ENCODE measurements around the gene VCL.
A peak's percentile ranks its signal among the peaks of the same experiment; 100 is the strongest.
"Not testable (repeated sequence)": the region's sequence is repeated elsewhere in the genome, so short reads cannot be mapped to it uniquely, and the experiment has no call there.

Gene VCL

GRCh38 chr10:73964743-73965142, 33.2 kb upstream of the VCL start:
- Histone ChIP-seq H3K27me3 (ENCODE audit: control insufficient read depth in 1 of 2, insufficient read depth in 2 of 2, low read length in 2 of 2) (no peaks in the 10 kb centered on the region), H3K4me3 (ENCODE audit: low read depth in 1 of 2, low read length in 2 of 2) (no peak overlapping the region), H3K9ac (ENCODE audit: low read length) (no peak overlapping the region), H3K4me1 (ENCODE audit: insufficient read depth, low read length) (peaks cover 43% of the 10 kb centered on the region), H3K27ac (ENCODE audit: low read depth, low read length) (peak overlapping the region; percentile 14), H3K9me3 (ENCODE audit: low read length) (no peaks in the 10 kb centered on the region), H3K36me3 (ENCODE audit: insufficient read depth, low read length) (no peaks in the 10 kb centered on the region)

- Histone ChIP-seq H3K9ac (ENCODE audit: low read length) (peak overlapping the region; percentile 41), H3K27ac (ENCODE audit: low read depth, low read length) (peak overlapping the region; percentile 95), H3K4me3 (ENCODE audit: low read depth in 1 of 2, low read length in 2 of 2) (peak overlapping the region in 1 of 2 donors; percentile 28), H3K4me1 (ENCODE audit: insufficient read depth, low read length) (peaks cover 43% of the 10 kb centered on the region)
- H3K9me3 ChIP-seq (ENCODE audit: low read length); H3K27me3 ChIP-seq (ENCODE audit: control insufficient read depth in 1 of 2, insufficient read depth in 2 of 2, low read length in 2 of 2); H3K36me3 ChIP-seq (ENCODE audit: insufficient read depth, low read length): not testable (repeated sequence)
These were observed 32.5 kb upstream of the VCL start for GRCh38 chr10:73965267-73965889.

- H3K4me3 ChIP-seq (ENCODE audit: low read depth in 1 of 2, low read length in 2 of 2), result peak overlapping the region in 1 of 2 donors; percentile 28
- H3K9me3 ChIP-seq (ENCODE audit: low read length), result no peaks in the 10 kb centered on the region
- no peaks in the 10 kb centered on the region for H3K36me3 ChIP-seq (ENCODE audit: insufficient read depth, low read length)
- no peaks in the 10 kb centered on the region for H3K27me3 ChIP-seq (ENCODE audit: control insufficient read depth in 1 of 2, insufficient read depth in 2 of 2, low read length in 2 of 2)
- peak overlapping the region; percentile 41 for H3K9ac ChIP-seq (ENCODE audit: low read length)
- H3K4me1 ChIP-seq (ENCODE audit: insufficient read depth, low read length), result peaks cover 43% of the 10 kb centered on the region
- H3K27ac ChIP-seq (ENCODE audit: low read depth, low read length), result peak overlapping the region; percentile 95
These were observed 31.8 kb upstream of the VCL start for GRCh38 chr10:73965890-73966768.

GRCh38 chr10:73967022-73967429, 30.9 kb upstream of the VCL start:
- H3K27me3 ChIP-seq (ENCODE audit: control insufficient read depth in 1 of 2, insufficient read depth in 2 of 2, low read length in 2 of 2), result no peaks in the 10 kb centered on the region
- H3K9ac ChIP-seq (ENCODE audit: low read length), result peak overlapping the region; percentile 41
- no peaks in the 10 kb centered on the region for H3K9me3 ChIP-seq (ENCODE audit: low read length)
- peak overlapping the region in 1 of 2 donors; percentile 28 for H3K4me3 ChIP-seq (ENCODE audit: low read depth in 1 of 2, low read length in 2 of 2)
- no peaks in the 10 kb centered on the region for H3K36me3 ChIP-seq (ENCODE audit: insufficient read depth, low read length)
- peaks cover 43% of the 10 kb centered on the region for H3K4me1 ChIP-seq (ENCODE audit: insufficient read depth, low read length)
- peak overlapping the region; percentile 95 for H3K27ac ChIP-seq (ENCODE audit: low read depth, low read length)

GRCh38 chr10:73967544-73967943, 30.4 kb upstream of the VCL start:
- H3K36me3 ChIP-seq (ENCODE audit: insufficient read depth, low read length), result no peaks in the 10 kb centered on the region
- H3K9me3 ChIP-seq (ENCODE audit: low read length), result no peaks in the 10 kb centered on the region
- H3K27ac ChIP-seq (ENCODE audit: low read depth, low read length), result peak overlapping the region; percentile 95
- H3K4me3 ChIP-seq (ENCODE audit: low read depth in 1 of 2, low read length in 2 of 2), result no peak overlapping the region
- no peak overlapping the region for H3K9ac ChIP-seq (ENCODE audit: low read length)
- H3K4me1 ChIP-seq (ENCODE audit: insufficient read depth, low read length), result peaks cover 43% of the 10 kb centered on the region
- H3K27me3 ChIP-seq (ENCODE audit: control insufficient read depth in 1 of 2, insufficient read depth in 2 of 2, low read length in 2 of 2), result no peaks in the 10 kb centered on the region

- H3K4me3 ChIP-seq (ENCODE audit: low read depth in 1 of 2, low read length in 2 of 2), result no peak overlapping the region
- H3K27me3 ChIP-seq (ENCODE audit: control insufficient read depth in 1 of 2, insufficient read depth in 2 of 2, low read length in 2 of 2), result no peaks in the 10 kb centered on the region
- H3K4me1 ChIP-seq (ENCODE audit: insufficient read depth, low read length), result peaks cover 43% of the 10 kb centered on the region
- H3K36me3 ChIP-seq (ENCODE audit: insufficient read depth, low read length), result no peaks in the 10 kb centered on the region
- no peak overlapping the region for H3K9ac ChIP-seq (ENCODE audit: low read length)
- H3K9me3 ChIP-seq (ENCODE audit: low read length), result no peaks in the 10 kb centered on the region
- H3K27ac ChIP-seq (ENCODE audit: low read depth, low read length), result peak overlapping the region; percentile 95
These were observed 29.8 kb upstream of the VCL start for GRCh38 chr10:73968098-73968521.

GRCh38 chr10:73969224-73969841, 28.6 kb upstream of the VCL start:
- Histone ChIP-seq H3K9ac (ENCODE audit: low read length) (no peak overlapping the region), H3K27ac (ENCODE audit: low read depth, low read length) (peak overlapping the region; percentile 35), H3K36me3 (ENCODE audit: insufficient read depth, low read length) (no peaks in the 10 kb centered on the region), H3K4me1 (ENCODE audit: insufficient read depth, low read length) (peaks cover 43% of the 10 kb centered on the region), H3K27me3 (ENCODE audit: control insufficient read depth in 1 of 2, insufficient read depth in 2 of 2, low read length in 2 of 2) (no peaks in the 10 kb centered on the region), H3K4me3 (ENCODE audit: low read depth in 1 of 2, low read length in 2 of 2) (no peak overlapping the region), H3K9me3 (ENCODE audit: low read length) (no peaks in the 10 kb centered on the region)

GRCh38 chr10:73970845-73971244, 27.1 kb upstream of the VCL start:
- no peak overlapping the region for H3K4me3 ChIP-seq (ENCODE audit: low read depth in 1 of 2, low read length in 2 of 2)
- no peaks in the 10 kb centered on the region for H3K9me3 ChIP-seq (ENCODE audit: low read length)
- H3K36me3 ChIP-seq (ENCODE audit: insufficient read depth, low read length), result no peaks in the 10 kb centered on the region
- H3K27ac ChIP-seq (ENCODE audit: low read depth, low read length), result no peak overlapping the region
- peaks cover 37% of the 10 kb centered on the region for H3K4me1 ChIP-seq (ENCODE audit: insufficient read depth, low read length)
- H3K9ac ChIP-seq (ENCODE audit: low read length), result no peak overlapping the region
- no peaks in the 10 kb centered on the region for H3K27me3 ChIP-seq (ENCODE audit: control insufficient read depth in 1 of 2, insufficient read depth in 2 of 2, low read length in 2 of 2)

GRCh38 chr10:73971636-73972354, 26.1 kb upstream of the VCL start:
- Histone ChIP-seq H3K4me1 (ENCODE audit: insufficient read depth, low read length) (peaks cover 28% of the 10 kb centered on the region), H3K27ac (ENCODE audit: low read depth, low read length) (no peak overlapping the region), H3K9ac (ENCODE audit: low read length) (no peak overlapping the region), H3K9me3 (ENCODE audit: low read length) (no peaks in the 10 kb centered on the region), H3K27me3 (ENCODE audit: control insufficient read depth in 1 of 2, insufficient read depth in 2 of 2, low read length in 2 of 2) (no peaks in the 10 kb centered on the region), H3K4me3 (ENCODE audit: low read depth in 1 of 2, low read length in 2 of 2) (no peak overlapping the region), H3K36me3 (ENCODE audit: insufficient read depth, low read length) (no peaks in the 10 kb centered on the region)

GRCh38 chr10:73973427-73973826, 24.5 kb upstream of the VCL start:
- no peak overlapping the region for H3K27ac ChIP-seq (ENCODE audit: low read depth, low read length)

More at GRCh38 chr10:73973427-73973826, 24.5 kb upstream of the VCL start:
- H3K9me3 ChIP-seq (ENCODE audit: low read length), result no peaks in the 10 kb centered on the region
- H3K36me3 ChIP-seq (ENCODE audit: insufficient read depth, low read length), result no peaks in the 10 kb centered on the region
- H3K9ac ChIP-seq (ENCODE audit: low read length), result no peak overlapping the region
- no peak overlapping the region for H3K4me3 ChIP-seq (ENCODE audit: low read depth in 1 of 2, low read length in 2 of 2)
- peaks cover 12% of the 10 kb centered on the region for H3K4me1 ChIP-seq (ENCODE audit: insufficient read depth, low read length)
- H3K27me3 ChIP-seq (ENCODE audit: control insufficient read depth in 1 of 2, insufficient read depth in 2 of 2, low read length in 2 of 2), result no peaks in the 10 kb centered on the region
